ENCODE measurements around the gene FAM181A.

Gene FAM181A

DNA sequence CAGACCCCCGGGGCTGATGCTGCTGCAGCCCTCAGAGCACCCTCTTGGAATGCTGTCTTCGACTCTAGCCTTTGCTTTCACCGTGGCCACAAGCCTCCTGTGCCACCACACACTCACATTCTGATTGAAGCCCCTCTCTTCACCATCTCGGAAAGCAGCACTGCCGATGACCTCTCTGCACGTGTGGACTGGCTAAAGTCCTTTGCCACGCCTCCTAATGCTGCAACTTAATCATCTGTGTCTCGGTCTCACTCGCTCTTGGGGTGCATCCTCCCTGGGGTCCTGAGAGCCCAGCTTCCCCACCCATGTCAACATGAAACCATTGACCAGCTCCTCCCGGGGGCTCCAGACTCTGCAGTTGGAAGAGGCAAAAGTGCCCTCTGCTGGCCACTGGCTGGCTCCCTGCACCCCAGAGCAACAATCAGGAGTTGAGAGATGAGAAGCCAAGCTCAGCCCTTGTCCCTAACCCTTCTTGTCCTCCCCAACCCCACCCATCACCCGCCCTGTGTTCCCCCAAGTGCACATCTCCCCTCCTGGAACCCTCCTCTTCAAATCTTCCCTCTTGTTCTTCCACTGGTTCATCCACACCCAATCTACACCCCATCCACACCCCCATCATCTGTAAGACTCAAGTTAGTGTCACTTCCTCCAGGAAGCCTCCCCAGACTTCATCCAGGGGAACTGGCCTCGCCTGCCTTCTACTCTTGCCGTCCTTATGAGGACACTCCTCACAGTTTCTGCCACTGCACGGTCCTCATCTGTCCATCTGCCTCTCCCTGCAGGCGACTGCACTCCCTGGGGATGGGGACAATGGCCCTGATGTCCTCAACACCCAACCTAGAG is 23.6 kb upstream of the FAM181A start:
- DNase-seq (ENCODE audit: low spot score): no peak

- no peak for DNase-seq (ENCODE audit: low spot score)
Measured at GRCh38 chr14:93905623-93906022, 21.5 kb upstream of the FAM181A start.

- peak; percentile 28 for DNase-seq (ENCODE audit: low spot score)
Measured at GRCh38 chr14:93906341-93907329, 20.5 kb upstream of the FAM181A start.

GRCh38 chr14:93909429-93910128 is 17.6 kb upstream of the FAM181A start:
- DNase-seq (ENCODE audit: low spot score): peak; percentile 4

- DNase-seq (ENCODE audit: low spot score): no peak
Measured at GRCh38 chr14:93911975-93912615, 15.0 kb upstream of the FAM181A start.

- no peak for DNase-seq (ENCODE audit: low spot score)
Measured at GRCh38 chr14:93912782-93913181, 14.4 kb upstream of the FAM181A start.

DNA sequence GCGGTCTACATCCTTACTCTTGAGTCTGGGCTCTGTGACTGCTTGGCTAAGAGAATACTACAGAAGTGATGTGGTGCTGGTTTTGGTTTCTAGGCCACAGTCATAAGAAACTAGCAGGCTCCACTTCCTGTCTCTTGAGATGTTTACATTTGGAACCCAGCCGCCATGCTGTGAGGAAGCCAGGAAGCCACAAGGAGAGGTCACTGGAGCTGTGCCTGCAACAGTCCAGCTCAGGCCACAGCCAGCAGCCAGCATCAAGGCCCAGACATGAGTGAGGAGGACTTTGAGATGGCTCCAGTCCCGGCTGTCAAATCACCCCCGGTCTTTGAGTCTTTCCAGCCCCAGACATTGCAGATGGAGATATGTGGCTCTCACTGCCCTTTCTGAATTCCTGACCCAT is 12.9 kb upstream of the FAM181A start:
- no peak for DNase-seq (ENCODE audit: low spot score)

DNA sequence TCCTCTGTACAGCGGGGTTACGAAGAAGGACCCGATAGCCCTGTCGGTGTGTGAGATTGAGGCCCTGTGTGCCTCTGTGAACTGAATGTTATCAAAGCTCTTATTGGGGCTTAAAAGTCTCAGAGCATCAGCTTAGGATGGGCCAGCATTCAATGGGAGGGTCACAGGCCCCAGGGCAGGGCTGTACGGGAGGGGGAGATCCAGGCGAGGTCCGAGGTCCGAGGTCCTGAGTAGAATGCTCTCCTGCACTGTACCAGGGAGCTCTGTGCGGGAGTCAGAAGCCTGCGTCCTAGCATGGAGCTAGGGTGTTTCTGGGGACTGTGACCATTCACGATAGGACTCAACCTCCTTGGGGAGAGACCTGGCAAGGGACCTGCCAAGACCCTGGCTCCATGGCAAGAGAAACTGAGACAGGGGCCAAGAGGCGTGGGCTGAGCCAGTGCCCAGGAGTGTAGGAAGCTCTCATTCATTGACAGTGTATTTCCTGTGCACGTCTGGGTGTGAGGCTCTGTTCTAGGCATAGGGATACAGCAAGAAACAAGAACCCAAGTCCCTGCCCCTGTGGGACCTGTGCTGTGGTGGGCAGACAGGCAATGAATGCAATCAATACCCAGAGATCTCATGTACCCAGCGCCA is 12.0 kb upstream of the FAM181A start:
- no peak for DNase-seq (ENCODE audit: low spot score)

DNA sequence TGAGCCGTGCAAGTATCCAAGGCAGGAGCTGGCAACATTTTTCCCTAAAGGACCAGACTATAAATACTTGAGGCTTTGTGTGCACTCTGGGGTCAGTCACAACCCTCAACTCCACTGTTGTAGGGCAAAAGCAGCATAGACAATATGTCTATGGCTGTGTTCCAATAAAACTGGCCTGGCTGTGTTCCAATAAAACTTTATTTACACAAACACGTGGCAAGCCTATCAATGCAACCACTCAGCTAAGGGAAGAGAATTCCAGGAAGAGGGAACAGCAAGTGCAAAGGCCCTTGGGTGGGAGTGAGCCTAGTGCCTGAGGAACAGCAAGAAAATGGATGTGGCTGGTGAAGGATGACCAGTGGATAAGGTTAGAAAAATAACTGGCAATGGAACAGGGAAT is 11.3 kb upstream of the FAM181A start:
- DNase-seq (ENCODE audit: low spot score): no peak

DNA sequence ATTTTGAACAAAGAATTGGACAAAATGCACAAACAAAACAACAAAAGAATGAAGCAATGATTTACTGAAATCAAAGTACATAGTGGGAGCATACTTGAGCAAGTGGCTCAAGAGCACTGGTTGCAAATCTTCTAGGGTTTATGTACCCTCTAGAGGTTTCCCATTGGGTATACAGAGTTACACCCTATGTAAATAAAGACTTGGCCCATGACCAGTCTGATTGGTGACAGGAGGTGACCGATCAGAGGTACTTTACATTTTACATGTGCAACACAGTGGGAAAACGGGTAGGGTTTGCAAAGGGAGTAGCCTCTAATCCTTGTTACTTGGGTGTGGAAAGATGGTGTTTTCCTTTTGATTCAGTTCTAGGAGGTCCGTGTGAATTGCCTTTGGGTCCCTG is 10.6 kb upstream of the FAM181A start:
- DNase-seq (ENCODE audit: low spot score): no peak

DNA sequence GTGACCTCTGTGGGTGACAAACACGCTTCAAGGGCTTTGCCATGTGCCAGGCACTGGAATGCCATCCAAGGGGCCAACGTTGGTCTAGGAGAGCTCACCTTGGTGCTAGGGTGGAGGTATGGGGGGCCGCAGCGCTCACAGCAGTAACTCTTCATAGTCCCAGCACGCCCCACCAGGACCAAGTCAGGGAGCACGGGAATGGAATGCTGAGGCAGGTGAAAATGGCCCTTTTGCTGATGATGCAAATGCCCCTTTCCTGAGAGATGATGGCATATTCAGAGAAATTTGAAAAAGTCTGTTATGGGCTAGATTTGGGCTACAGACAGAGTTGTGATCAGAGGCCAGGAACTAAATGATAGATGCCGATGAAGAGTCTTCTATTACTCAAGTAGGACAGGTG is 10.0 kb upstream of the FAM181A start:
- no peak for DNase-seq (ENCODE audit: low spot score)

- DNase-seq (ENCODE audit: low spot score): no peak
Measured at GRCh38 chr14:93921001-93921806, 5.9 kb upstream of the FAM181A start.

GRCh38 chr14:93923626-93924025 is 3.5 kb upstream of the FAM181A start:
- no peak for DNase-seq (ENCODE audit: low spot score)

- no peak for DNase-seq (ENCODE audit: low spot score)
Measured at GRCh38 chr14:93924592-93925355, 2.4 kb upstream of the FAM181A start.

DNA sequence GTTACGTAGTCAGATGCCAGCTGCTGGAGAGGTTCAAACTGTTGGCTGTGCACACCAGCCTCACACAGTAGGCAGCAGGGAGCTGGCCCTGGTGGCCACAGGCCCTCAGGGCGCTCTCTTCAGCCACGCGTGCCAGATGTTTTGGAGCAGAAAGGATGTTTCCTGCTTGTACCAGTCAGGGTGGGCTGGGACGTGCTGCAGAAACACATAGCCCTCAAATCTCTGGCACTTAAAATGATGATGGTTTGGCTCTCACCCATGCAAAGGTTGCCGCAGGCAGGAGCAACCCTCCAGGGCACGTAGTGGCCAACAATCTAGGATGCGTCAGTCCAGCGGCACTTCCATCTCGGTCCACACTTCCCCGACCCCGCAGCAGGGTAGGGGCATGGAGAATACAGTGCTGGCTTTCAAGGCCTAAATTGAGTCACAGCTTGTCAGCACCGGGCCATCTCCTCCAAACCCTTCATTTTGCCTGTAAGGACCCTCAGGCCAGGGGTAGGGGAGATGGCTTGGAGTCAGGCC is 1.7 kb upstream of the FAM181A start:
- DNase-seq (ENCODE audit: low spot score): no peak

DNA sequence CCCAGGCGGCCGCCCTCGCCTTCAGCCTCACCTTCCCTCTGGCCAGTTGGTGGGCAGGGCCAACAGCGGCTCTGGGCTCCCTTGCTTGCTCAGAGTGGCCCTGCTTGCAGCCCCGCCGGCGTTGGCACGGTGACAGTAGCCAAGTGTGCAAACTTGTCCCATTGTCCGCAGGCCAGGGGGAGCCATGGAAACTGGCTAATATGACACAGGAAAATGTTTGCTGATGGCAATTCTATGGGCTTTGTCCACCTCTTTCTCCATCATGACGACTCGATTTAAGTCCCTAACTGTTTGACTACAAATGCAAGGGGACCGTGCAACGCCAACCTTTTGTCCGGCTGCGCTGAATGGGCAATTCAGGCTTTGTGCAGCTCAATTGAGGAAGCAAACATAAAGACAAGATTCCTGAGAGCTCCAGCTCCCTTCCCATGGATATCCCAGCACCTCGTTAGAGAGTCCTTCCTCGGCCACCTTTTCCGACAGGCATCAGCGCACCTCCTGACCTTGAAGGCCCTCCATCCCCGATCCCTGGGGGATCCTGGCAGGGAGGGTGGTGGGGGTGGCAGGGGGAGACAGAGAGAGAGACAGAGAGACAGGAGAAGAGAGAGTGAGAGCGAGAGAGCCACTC is 785 bp upstream of the FAM181A start:
- DNase-seq (ENCODE audit: low spot score): peak; percentile 43

- no peak for DNase-seq (ENCODE audit: low spot score)
Measured at GRCh38 chr14:93927800-93928145, 629 bp downstream of the FAM181A start.

- no peak for DNase-seq (ENCODE audit: low spot score)
Measured at GRCh38 chr14:93928184-93929047, 1.3 kb downstream of the FAM181A start.
